Measurements from ENCODE around the gene PPP1R13B.

PPP1R13B gene

DNA sequence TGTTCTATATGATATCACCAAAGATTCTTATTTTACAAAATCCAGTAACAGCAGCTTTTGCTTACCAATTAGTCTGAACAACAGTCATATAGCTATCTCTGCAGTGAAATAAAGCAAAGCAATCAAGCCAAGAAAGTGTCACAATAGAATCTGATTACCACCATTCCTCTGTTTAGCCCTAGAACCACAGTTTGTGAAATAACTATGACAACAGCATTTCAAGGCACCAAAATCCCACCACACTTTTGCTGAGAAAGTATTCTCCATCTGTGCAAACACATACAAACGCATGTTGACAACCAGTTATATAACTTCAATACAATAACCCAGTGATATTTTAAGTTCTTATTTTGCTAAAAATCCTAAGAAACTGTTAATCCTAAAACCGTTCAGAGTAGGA lies 7.4 kb downstream of the PPP1R13B start:
- TF ChIP-seq GATA2 (IDR thresholded peaks at IDR 0.05; ENCODE audit: low read depth, low read length): no peak
- TF ChIP-seq GATA3 (IDR thresholded peaks at IDR 0.05; ENCODE audit: low read depth, low read length): no peak

GRCh38 chr14:103839579-103839978 lies 7.8 kb downstream of the PPP1R13B start:
- TF ChIP-seq GATA3 (IDR thresholded peaks at IDR 0.05; ENCODE audit: low read depth, low read length): no peak
- no peak for TF ChIP-seq GATA2 (IDR thresholded peaks at IDR 0.05; ENCODE audit: low read depth, low read length)

DNA sequence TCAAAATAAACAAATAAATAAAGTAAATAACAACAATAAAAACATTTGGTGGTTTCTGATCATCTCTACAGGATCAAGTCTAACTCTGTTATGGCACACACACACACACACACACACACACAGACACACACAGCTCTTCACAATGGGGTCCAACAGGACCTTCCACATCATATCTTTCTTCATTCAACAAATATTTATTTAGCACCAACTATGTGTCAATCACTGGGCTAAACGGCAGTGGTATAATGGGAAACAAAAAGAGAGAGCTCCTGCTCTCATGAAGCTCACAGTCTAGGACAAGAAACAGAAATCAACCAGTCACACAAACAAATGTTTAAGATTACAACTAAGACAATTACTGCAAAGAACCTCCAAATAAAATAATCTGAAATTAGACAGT lies 9.3 kb downstream of the PPP1R13B start:
- TF ChIP-seq GATA2 (IDR thresholded peaks at IDR 0.05; ENCODE audit: low read depth, low read length): no peak
- no peak for TF ChIP-seq GATA3 (IDR thresholded peaks at IDR 0.05; ENCODE audit: low read depth, low read length)

DNA sequence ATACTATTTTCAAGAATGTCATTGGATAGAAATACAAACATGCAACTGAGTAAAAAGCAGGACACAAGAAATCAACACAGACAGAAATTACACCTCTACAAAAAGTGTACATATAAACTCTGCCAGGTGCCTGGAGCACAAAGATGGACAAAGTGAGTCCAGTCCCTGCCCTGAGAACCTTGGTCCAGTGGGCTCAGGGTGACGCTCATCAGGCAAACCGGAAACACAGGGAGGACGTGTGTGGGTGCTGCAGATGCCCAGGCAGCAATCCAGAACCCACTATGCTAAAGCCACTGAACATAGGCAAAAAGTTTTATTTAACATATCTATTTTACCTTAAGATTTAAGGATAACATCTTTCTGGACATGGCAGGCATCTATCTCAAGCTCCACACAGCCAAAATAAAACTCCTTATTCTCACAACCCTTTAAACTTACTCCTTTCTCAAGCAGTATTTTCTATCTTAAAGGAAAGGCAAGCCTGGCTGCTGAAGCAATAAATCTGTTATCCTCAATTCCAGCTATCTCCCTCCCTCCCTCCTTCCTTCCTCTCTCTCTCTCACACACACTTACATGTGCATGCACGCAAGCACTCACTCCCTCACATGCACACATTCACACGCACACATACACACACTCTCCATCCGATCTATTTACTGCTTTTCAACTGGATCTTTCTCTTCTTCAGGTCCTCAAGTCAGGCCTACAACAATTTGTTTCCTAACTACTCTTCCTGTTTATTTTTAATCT lies 10.2 kb downstream of the PPP1R13B start:
- no peak for TF ChIP-seq GATA3 (IDR thresholded peaks at IDR 0.05; ENCODE audit: low read depth, low read length)
- TF ChIP-seq GATA2 (IDR thresholded peaks at IDR 0.05; ENCODE audit: low read depth, low read length): no peak

GRCh38 chr14:103834956-103835355 lies 12.4 kb downstream of the PPP1R13B start:
- TF ChIP-seq GATA2 (IDR thresholded peaks at IDR 0.05; ENCODE audit: low read depth, low read length): no peak
- TF ChIP-seq GATA3 (IDR thresholded peaks at IDR 0.05; ENCODE audit: low read depth, low read length): no peak

GRCh38 chr14:103833711-103834110 lies 13.7 kb downstream of the PPP1R13B start:
- no peak for TF ChIP-seq GATA2 (IDR thresholded peaks at IDR 0.05; ENCODE audit: low read depth, low read length)
- no peak for TF ChIP-seq GATA3 (IDR thresholded peaks at IDR 0.05; ENCODE audit: low read depth, low read length)

- TF ChIP-seq GATA2 (IDR thresholded peaks at IDR 0.05; ENCODE audit: low read depth, low read length) (no peak), GATA3 (IDR thresholded peaks at IDR 0.05; ENCODE audit: low read depth, low read length) (no peak)
Measured at GRCh38 chr14:103832046-103832445, 15.3 kb downstream of the PPP1R13B start.

DNA sequence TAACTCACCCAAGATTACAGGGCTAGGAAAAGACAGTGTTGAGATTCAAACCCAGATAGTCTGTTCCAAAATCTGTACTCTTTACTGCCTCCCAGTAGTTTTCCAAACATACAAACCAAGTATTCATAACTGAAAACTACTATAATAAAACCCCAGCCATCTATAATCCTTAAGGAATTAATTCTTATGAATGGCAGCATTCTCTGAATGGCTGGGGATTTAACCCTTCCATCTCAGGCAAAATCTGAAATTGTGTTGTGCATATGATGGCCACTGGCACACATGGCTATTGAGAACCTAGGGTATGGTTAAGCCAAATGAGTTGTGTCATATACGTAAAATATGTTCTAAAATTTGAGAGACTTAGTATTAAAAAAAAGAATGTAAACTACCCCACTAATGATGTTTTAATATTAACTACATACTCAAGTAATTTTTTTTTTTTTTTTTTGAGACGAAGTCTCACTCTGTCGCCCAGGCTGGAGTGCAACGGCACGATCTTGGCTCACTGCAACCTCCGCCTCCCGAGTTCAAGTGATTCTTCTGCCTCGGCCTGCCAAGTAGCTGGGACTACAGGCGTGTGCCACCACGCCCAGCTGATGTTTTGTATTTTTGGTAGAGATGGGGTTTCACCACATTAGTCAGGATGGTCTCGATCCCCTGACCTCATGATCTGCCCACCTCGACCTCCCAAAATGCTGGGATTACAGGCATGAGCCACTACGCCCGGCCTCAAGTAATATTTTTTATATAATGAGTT lies 16.7 kb downstream of the PPP1R13B start:
- no peak for TF ChIP-seq GATA3 (IDR thresholded peaks at IDR 0.05; ENCODE audit: low read depth, low read length)
- no peak for TF ChIP-seq GATA2 (IDR thresholded peaks at IDR 0.05; ENCODE audit: low read depth, low read length)

- TF ChIP-seq GATA3 (IDR thresholded peaks at IDR 0.05; ENCODE audit: low read depth, low read length) (no peak), GATA2 (IDR thresholded peaks at IDR 0.05; ENCODE audit: low read depth, low read length) (no peak)
Measured at GRCh38 chr14:103828315-103828967, 18.9 kb downstream of the PPP1R13B start.

- TF ChIP-seq GATA2 (IDR thresholded peaks at IDR 0.05; ENCODE audit: low read depth, low read length): no peak
- no peak for TF ChIP-seq GATA3 (IDR thresholded peaks at IDR 0.05; ENCODE audit: low read depth, low read length)
Measured at GRCh38 chr14:103825101-103825500, 22.3 kb downstream of the PPP1R13B start.

GRCh38 chr14:103820908-103821307 lies 26.5 kb downstream of the PPP1R13B start:
- no peak for TF ChIP-seq GATA3 (IDR thresholded peaks at IDR 0.05; ENCODE audit: low read depth, low read length)
- no peak for TF ChIP-seq GATA2 (IDR thresholded peaks at IDR 0.05; ENCODE audit: low read depth, low read length)

DNA sequence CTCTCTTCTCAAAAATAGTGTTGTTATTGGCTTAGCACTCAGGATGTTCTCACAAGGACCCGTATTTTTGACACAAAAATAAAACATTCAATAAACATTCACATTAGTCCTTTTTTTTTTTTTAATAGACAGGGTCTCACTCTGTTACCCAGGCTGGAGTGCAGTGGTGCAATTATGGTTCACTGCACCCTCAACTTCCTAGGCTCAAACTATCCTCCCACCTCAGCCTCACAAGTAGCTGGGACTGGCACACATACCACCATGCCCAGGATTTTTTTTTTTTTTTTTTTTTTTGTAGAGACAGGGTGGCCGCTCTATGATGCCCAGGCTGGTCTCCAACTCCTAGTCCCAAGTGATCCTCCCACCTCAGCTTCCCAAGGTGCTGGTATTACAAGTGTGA lies 27.0 kb downstream of the PPP1R13B start:
- no peak for TF ChIP-seq GATA3 (IDR thresholded peaks at IDR 0.05; ENCODE audit: low read depth, low read length)
- TF ChIP-seq GATA2 (IDR thresholded peaks at IDR 0.05; ENCODE audit: low read depth, low read length): no peak

GRCh38 chr14:103819503-103820307 lies 27.7 kb downstream of the PPP1R13B start:
- TF ChIP-seq GATA2 (IDR thresholded peaks at IDR 0.05; ENCODE audit: low read depth, low read length): no peak
- no peak for TF ChIP-seq GATA3 (IDR thresholded peaks at IDR 0.05; ENCODE audit: low read depth, low read length)

DNA sequence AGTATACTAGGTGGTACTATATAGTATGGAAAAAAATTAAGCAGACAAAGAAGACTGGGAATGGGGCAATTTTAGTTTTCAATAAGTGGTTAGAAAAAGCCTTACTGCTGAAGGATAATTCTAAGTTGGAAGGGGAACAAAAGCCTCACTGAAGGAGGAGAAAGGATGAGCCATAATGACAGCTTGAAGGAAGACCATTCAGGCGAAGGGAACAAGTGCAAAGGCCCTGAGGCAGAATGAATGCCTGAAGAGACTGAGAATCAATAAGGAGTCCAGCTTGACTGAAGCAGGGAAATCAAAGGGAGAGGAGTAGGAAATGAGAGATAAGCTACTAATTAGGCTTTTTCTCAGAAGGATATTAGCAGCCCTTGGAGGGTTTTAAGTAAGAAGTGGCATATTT lies 28.5 kb downstream of the PPP1R13B start:
- TF ChIP-seq GATA3 (IDR thresholded peaks at IDR 0.05; ENCODE audit: low read depth, low read length): no peak
- no peak for TF ChIP-seq GATA2 (IDR thresholded peaks at IDR 0.05; ENCODE audit: low read depth, low read length)

Measured in SH-SY5Y (cell line).